HepG2 (cell line): ENCODE data around the gene FAM3D.

Experiments used
- NFE2L1 ChIP-seq: sonication (generic); formaldehyde crosslinking; IDR thresholded peaks from 2 replicates; pipeline ENCODE4 v1.4.0; 2020; ENCODE audit warnings: missing genetic modification reagents, mild to moderate bottlenecking, borderline replicate concordance
- RAD51 ChIP-seq: fragments of 450-650 bp; IDR thresholded peaks from 2 replicates; pipeline ENCODE4 v1.6.1; 2016; ENCODE audit warnings: borderline replicate concordance
- ZNF44 ChIP-seq: sonication (generic); formaldehyde crosslinking; IDR thresholded peaks from 2 replicates; pipeline ENCODE4 v1.5.1; 2020; ENCODE audit warnings: mild to moderate bottlenecking, missing genetic modification reagents
- TF ChIP-seq, protein P1 (sequence below): sonication (generic); formaldehyde crosslinking; IDR thresholded peaks from 2 replicates; pipeline ENCODE4 v1.5.0; 2020; ENCODE audit warnings: mild to moderate bottlenecking, missing genetic modification reagents, moderate library complexity

DNA sequence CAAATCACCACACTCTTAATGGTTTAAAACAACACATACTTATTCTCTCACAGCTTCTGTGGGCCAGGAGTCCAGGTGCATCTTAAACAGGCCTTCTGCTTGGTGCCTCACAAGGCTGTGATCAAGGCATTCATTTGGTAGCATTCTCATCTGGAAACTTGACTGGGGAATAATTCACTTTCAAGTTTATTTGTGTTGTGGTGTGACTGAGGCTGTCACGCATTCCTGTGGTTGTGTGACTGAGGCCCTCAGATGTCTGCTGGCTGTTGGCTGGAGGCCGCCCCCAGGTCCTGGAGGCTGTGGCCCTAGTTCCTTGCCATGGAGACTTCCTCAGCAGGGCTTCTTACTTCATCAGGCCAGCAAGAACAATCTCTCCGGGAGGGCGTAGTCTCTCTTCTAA, 16.9 kb upstream of the FAM3D start:
- TF ChIP-seq RAD51 (no peak), ZNF44 (CRISPR knock-in tag) (no peak), NFE2L1 (CRISPR knock-in tag) (no peak)
- TF ChIP-seq, protein P1, sequence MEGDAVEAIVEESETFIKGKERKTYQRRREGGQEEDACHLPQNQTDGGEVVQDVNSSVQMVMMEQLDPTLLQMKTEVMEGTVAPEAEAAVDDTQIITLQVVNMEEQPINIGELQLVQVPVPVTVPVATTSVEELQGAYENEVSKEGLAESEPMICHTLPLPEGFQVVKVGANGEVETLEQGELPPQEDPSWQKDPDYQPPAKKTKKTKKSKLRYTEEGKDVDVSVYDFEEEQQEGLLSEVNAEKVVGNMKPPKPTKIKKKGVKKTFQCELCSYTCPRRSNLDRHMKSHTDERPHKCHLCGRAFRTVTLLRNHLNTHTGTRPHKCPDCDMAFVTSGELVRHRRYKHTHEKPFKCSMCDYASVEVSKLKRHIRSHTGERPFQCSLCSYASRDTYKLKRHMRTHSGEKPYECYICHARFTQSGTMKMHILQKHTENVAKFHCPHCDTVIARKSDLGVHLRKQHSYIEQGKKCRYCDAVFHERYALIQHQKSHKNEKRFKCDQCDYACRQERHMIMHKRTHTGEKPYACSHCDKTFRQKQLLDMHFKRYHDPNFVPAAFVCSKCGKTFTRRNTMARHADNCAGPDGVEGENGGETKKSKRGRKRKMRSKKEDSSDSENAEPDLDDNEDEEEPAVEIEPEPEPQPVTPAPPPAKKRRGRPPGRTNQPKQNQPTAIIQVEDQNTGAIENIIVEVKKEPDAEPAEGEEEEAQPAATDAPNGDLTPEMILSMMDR (CRISPR knock-in tag), result no peak
